Lower leg skin (tissue), 4 donors: ENCODE measurements around the gene PRSS22. TPM values are rescaled to one million over a fixed set of nuclear protein-coding genes. Genes with fewer than 3 reads are reported as not detected.

Source experiments
- DNase-seq, 2 donors: peaks; one replicate each; pipeline ENCODE4 v3.0.0-alpha.2; 2019; ENCODE audit warnings: low spot score in 2 of 2
- H3K4me3 ChIP-seq: fragments of 200-600 bp; sonication (generic); 2 replicates; pipeline ENCODE4 v1.5.1; 2017; ENCODE audit warnings: mild to moderate bottlenecking, low read depth; ENCODE audit not compliant: poor library complexity, severe bottlenecking
- CTCF ChIP-seq, 3 donors: fragments of 450-650 bp; IDR thresholded peaks; one replicate each; pipeline ENCODE4 v1.5.1; 2016; ENCODE audit warnings: antibody characterized with exemption in 3 of 3, mild to moderate bottlenecking in 3 of 3, moderate library complexity in 2 of 3
- POLR2A ChIP-seq, 2 donors: fragments of 450-650 bp; IDR thresholded peaks; one replicate each; pipeline ENCODE4 v1.6.1; 2016 to 2017; ENCODE audit warnings: antibody characterized with exemption in 2 of 2, mild to moderate bottlenecking in 1 of 2, moderate library complexity in 1 of 2
- WGBS, 2 donors: methylation state at CpG; one replicate each; pipeline ENCODE4 v1.1.5; 2018; 5-methylcytosine and 5-hydroxymethylcytosine counted together
- intact Hi-C: fragments of 100-400 bp; cut with DNase I; formaldehyde crosslinking; loops from one replicate; pipeline ENCODE4 v1.15.0; 2023; ENCODE audit warnings: low total_unique reads
- total RNA-seq, 4 donors: library from RNA; depleted of rRNA; stranded (reverse); fragments of >200 nt; gene quantifications; one replicate each; pipeline ENCODE4 v1.1.0, GENCODE V29; 2016

Gene PRSS22
- total RNA-seq, 4 donors from 2014 or later = 2.3 to 6.7 (median 4.6) TPM

- no peak for DNase-seq
- no peak overlapping the region for H3K4me3 ChIP-seq
- TF ChIP-seq CTCF (IDR thresholded peaks at IDR 0.05) (no peak), POLR2A (IDR thresholded peaks at IDR 0.05) (no peak)
- 76 to 87% methylated on average over 19 to 20 of the region's 20 CpGs for WGBS, 2 donors
- intact Hi-C loops = no loop called here
Observed at GRCh38 chr16:2814551-2815298, 43.2 kb downstream of the PRSS22 start.

GRCh38 chr16:2813771-2814221 lies 44.2 kb downstream of the PRSS22 start:
- TF ChIP-seq POLR2A (IDR thresholded peaks at IDR 0.05) (no peak), CTCF (IDR thresholded peaks at IDR 0.05) (no peak)
- 44 to 55% methylated on average over 7 of the region's 7 CpGs for WGBS, 2 donors
- no peak for DNase-seq
- H3K4me3 ChIP-seq = no peak overlapping the region
- intact Hi-C loops = no loop called here

GRCh38 chr16:2811703-2812471 lies 46.1 kb downstream of the PRSS22 start:
- WGBS, 2 donors = 40 to 41% methylated on average over 15 of the region's 15 CpGs
- intact Hi-C loops = no loop called here
- H3K4me3 ChIP-seq = no peak overlapping the region
- no peak for TF ChIP-seq POLR2A (IDR thresholded peaks at IDR 0.05)
- TF ChIP-seq CTCF (IDR thresholded peaks at IDR 0.05) = no peak
- DNase-seq = no peak

- intact Hi-C loops = no loop called here
- no peak for DNase-seq
- 76 to 89% methylated on average over 5 to 6 of the region's 6 CpGs for WGBS, 2 donors
- TF ChIP-seq CTCF (IDR thresholded peaks at IDR 0.05) (no peak), POLR2A (IDR thresholded peaks at IDR 0.05) (no peak)
- H3K4me3 ChIP-seq = no peak overlapping the region
Observed at GRCh38 chr16:2810651-2811050, 47.3 kb downstream of the PRSS22 start.

GRCh38 chr16:2809149-2809760 lies 48.7 kb downstream of the PRSS22 start:
- 75 to 77% methylated on average over 3 of the region's 3 CpGs for WGBS, 2 donors
- TF ChIP-seq CTCF (IDR thresholded peaks at IDR 0.05) = no peak
- no peak for TF ChIP-seq POLR2A (IDR thresholded peaks at IDR 0.05)
- no peak for DNase-seq
- intact Hi-C loops = no loop called here
- H3K4me3 ChIP-seq = no peak overlapping the region
